H1 (cell line): ENCODE data around the gene NAT10. TPM values are rescaled to one million over a fixed set of nuclear protein-coding genes. Genes with fewer than 3 reads are reported as not detected.

Source experiments
- CTCF ChIA-PET: fragments of 300-600 bp; sonication (Branson Sonifier 250); formaldehyde crosslinking; loops from one replicate; lab custom pipeline; 2021; ENCODE audit not compliant: partially characterized antibody; lab: Charles Lee
- POLR2A ChIA-PET: fragments of 300-600 bp; sonication (Branson Sonifier 250); formaldehyde crosslinking; loops from one replicate; lab custom pipeline; 2021; ENCODE audit warnings: inconsistent platforms; ENCODE audit not compliant: partially characterized antibody; lab: Charles Lee
- DNase-seq, 2 experiments: peaks; one replicate each; pipeline versions ENCODE4 v3.0.0 to v3.0.0-alpha.2; 2010 to 2022; ENCODE audit warnings: low spot score in 2 of 2, low read depth in 1 of 2, mixed read lengths in 1 of 2
- FAIRE-seq: peaks from 2 replicates; lab custom pipeline; 2011; peaks lifted over from hg19 to GRCh38; lab: Jason Lieb, UNC
- H2AFZ ChIP-seq: 2 replicates; pipeline ENCODE4 v1.8.1; 2012; ENCODE audit warnings: low read length, inconsistent platforms
- H2AK5ac ChIP-seq: 2 replicates; pipeline ENCODE4 v1.6.1; 2013; ENCODE audit warnings: low read depth, low read length
- H2BK120ac ChIP-seq: replicated peaks from 2 replicates; pipeline ENCODE3; 2013; ENCODE audit warnings: low read depth, low read length, inconsistent platforms
- H2BK12ac ChIP-seq: 2 replicates; pipeline ENCODE4 v1.6.1; 2013; ENCODE audit warnings: low read depth, low read length
- H2BK15ac ChIP-seq: 2 replicates; pipeline ENCODE4 v1.6.1; 2013; ENCODE audit warnings: low read length
- H2BK20ac ChIP-seq: 2 replicates; pipeline ENCODE4 v1.6.1; 2013; ENCODE audit warnings: low read length
- H2BK5ac ChIP-seq: 2 replicates; pipeline ENCODE4 v1.6.1; 2013; ENCODE audit warnings: low read depth, low read length
- H3K14ac ChIP-seq: 2 replicates; pipeline ENCODE4 v1.6.1; 2013; ENCODE audit warnings: inconsistent platforms; ENCODE audit not compliant: insufficient read length
- H3K18ac ChIP-seq: 2 replicates; pipeline ENCODE4 v1.6.1; 2013; ENCODE audit warnings: low read length; ENCODE audit errors: extremely low read depth
- H3K23ac ChIP-seq: 2 replicates; pipeline ENCODE4 v1.6.1; 2013; ENCODE audit warnings: inconsistent platforms; ENCODE audit not compliant: insufficient read length
- H3K23me2 ChIP-seq: 2 replicates; pipeline ENCODE4 v1.6.1; 2013; ENCODE audit warnings: low read depth, low read length
- H3K27ac ChIP-seq: 2 replicates; pipeline ENCODE4 v1.6.1; 2011; ENCODE audit warnings: low read depth, low read length, inconsistent platforms
- H3K27me3 ChIP-seq, 4 experiments: replicated peaks in 1 of 4; 1 replicate in 1 of 4; 2 replicates in 3 of 4; pipeline versions ENCODE4 v1.6.1 to v1.8.1; 2011 to 2013; ENCODE audit warnings: low read length in 3 of 4, mild to moderate bottlenecking in 3 of 4, inconsistent platforms in 2 of 4, mixed read lengths in 2 of 4, moderate library complexity in 1 of 4; ENCODE audit not compliant: control insufficient read depth in 3 of 4, insufficient read depth in 3 of 4; ENCODE audit errors: extremely low read depth in 1 of 4
- H3K36me3 ChIP-seq, 4 experiments: 2 replicates each; pipeline versions ENCODE4 v1.6.1 to v1.8.1; 2011 to 2013; ENCODE audit warnings: mild to moderate bottlenecking in 4 of 4, low read length in 3 of 4, moderate library complexity in 2 of 4, control low read depth in 1 of 4, inconsistent platforms in 1 of 4; ENCODE audit not compliant: insufficient read depth in 4 of 4, control insufficient read depth in 2 of 4
- H3K4ac ChIP-seq: replicated peaks from 2 replicates; pipeline ENCODE3; 2013; ENCODE audit warnings: low read length, low read depth, mixed read lengths, inconsistent platforms; ENCODE audit not compliant: insufficient read length
- H3K4me1 ChIP-seq, 4 experiments: replicated peaks in 1 of 4; 1 replicate in 1 of 4; 2 replicates in 3 of 4; pipeline versions ENCODE4 v1.6.1 to v1.8.1; 2011 to 2013; ENCODE audit warnings: low read length in 3 of 4, inconsistent platforms in 2 of 4, mixed read lengths in 1 of 4; ENCODE audit not compliant: insufficient read depth in 4 of 4, control insufficient read depth in 3 of 4
- H3K4me2 ChIP-seq, 2 experiments: 2 replicates each; pipeline versions ENCODE4 v1.6.1 to v1.8.1; 2011 to 2013; ENCODE audit warnings: low read depth in 2 of 2, low read length in 2 of 2, control low read depth in 1 of 2, inconsistent platforms in 1 of 2, mild to moderate bottlenecking in 1 of 2; ENCODE audit not compliant: insufficient read depth in 1 of 2
- H3K4me3 ChIP-seq, 4 experiments: fragments of 200-600, 300-600 bp in 1 of 4; sonication (generic), shearing (Covaris generic), sonication (Bioruptor Twin) in 1 of 4; 2 replicates each; pipeline versions ENCODE4 v1.5.1 to v1.8.1; 2011 to 2016; ENCODE audit warnings: low read length in 4 of 4, low read depth in 3 of 4, control low read depth in 2 of 4, inconsistent platforms in 2 of 4, mild to moderate bottlenecking in 2 of 4, mixed read lengths in 1 of 4, moderate library complexity in 1 of 4; ENCODE audit not compliant: insufficient read depth in 2 of 4; ENCODE audit errors: extremely low read depth in 1 of 4
- H3K56ac ChIP-seq: replicated peaks from 2 replicates; pipeline ENCODE3; 2013; ENCODE audit warnings: low read depth, mild to moderate bottlenecking, mixed read lengths, low read length, inconsistent platforms; ENCODE audit not compliant: insufficient read length
- H3K79me1 ChIP-seq: 2 replicates; pipeline ENCODE4 v1.6.1; 2013; ENCODE audit warnings: low read depth, low read length, control low read depth
- H3K79me2 ChIP-seq, 2 experiments: 2 replicates each; pipeline versions ENCODE4 v1.6.1 to v1.8.1; 2012 to 2013; ENCODE audit warnings: low read length in 2 of 2, mild to moderate bottlenecking in 2 of 2, inconsistent platforms in 1 of 2; ENCODE audit not compliant: insufficient read depth in 2 of 2, control insufficient read depth in 1 of 2
- H3K9ac ChIP-seq, 4 experiments: replicated peaks in 1 of 4; 1 replicate in 1 of 4; 2 replicates in 3 of 4; pipeline versions ENCODE4 v1.6.1 to v1.8.1; 2011 to 2013; ENCODE audit warnings: low read depth in 3 of 4, low read length in 3 of 4, control low read depth in 2 of 4, mild to moderate bottlenecking in 2 of 4, moderate library complexity in 2 of 4, inconsistent platforms in 1 of 4; ENCODE audit errors: extremely low read depth in 1 of 4
- H3K9me3 ChIP-seq, 2 experiments: 2 replicates each; pipeline versions ENCODE4 v1.6.1 to v1.8.1; 2012 to 2013; ENCODE audit warnings: mild to moderate bottlenecking in 2 of 2, moderate library complexity in 2 of 2, control low read depth in 1 of 2, inconsistent platforms in 1 of 2, low read depth in 1 of 2, low read length in 1 of 2, mixed read lengths in 1 of 2; ENCODE audit not compliant: insufficient read depth in 2 of 2
- H4K20me1 ChIP-seq, 2 experiments: replicated peaks in 1 of 2; 2 replicates each; pipeline versions ENCODE3 to v1.8.1; 2011 to 2013; ENCODE audit warnings: inconsistent platforms in 2 of 2, low read length in 2 of 2, mild to moderate bottlenecking in 1 of 2; ENCODE audit not compliant: insufficient read depth in 2 of 2, control insufficient read depth in 1 of 2
- H4K5ac ChIP-seq: 2 replicates; pipeline ENCODE4 v1.6.1; 2013; ENCODE audit warnings: low read length, low read depth, mixed read lengths, inconsistent platforms; ENCODE audit not compliant: insufficient read length
- H4K8ac ChIP-seq: 2 replicates; pipeline ENCODE4 v1.8.0; 2013; ENCODE audit warnings: mild to moderate bottlenecking, moderate library complexity, low read length, inconsistent platforms; ENCODE audit not compliant: insufficient read depth; ENCODE audit errors: extremely low read depth
- H4K91ac ChIP-seq: replicated peaks from 2 replicates; pipeline ENCODE3; 2013; ENCODE audit warnings: low read length, mixed read lengths, inconsistent platforms; ENCODE audit not compliant: insufficient read length
- CTCF ChIP-seq, 3 experiments: IDR thresholded peaks; 1 replicate in 2 of 3; 2 replicates in 1 of 3; pipeline versions ENCODE4 v1.5.1 to v1.6.1; 2011; ENCODE audit warnings: low read length in 3 of 3, mild to moderate bottlenecking in 3 of 3, inconsistent platforms in 2 of 3, low read depth in 1 of 3, moderate library complexity in 1 of 3; ENCODE audit not compliant: insufficient read depth in 1 of 3; ENCODE audit errors: control extremely low read depth in 1 of 3
- HDAC2 ChIP-seq, 2 experiments: fragments of 300-600 bp in 1 of 2; sonication (generic) in 1 of 2; IDR thresholded peaks; 2 replicates each; pipeline ENCODE4 v1.6.1; 2011 to 2012; ENCODE audit warnings: low read depth in 2 of 2, low read length in 2 of 2, mild to moderate bottlenecking in 2 of 2, moderate library complexity in 2 of 2, borderline replicate concordance in 1 of 2, inconsistent platforms in 1 of 2
- HDAC6 ChIP-seq: IDR thresholded peaks from one replicate; pipeline ENCODE4 v1.7.1; 2012; ENCODE audit warnings: low read depth, mild to moderate bottlenecking, inconsistent platforms, low read length, moderate library complexity
- RAD21 ChIP-seq, 2 experiments: IDR thresholded peaks in 1 of 2; conservative IDR thresholded peaks in 1 of 2; 2 replicates each; pipeline ENCODE4 v1.6.1; 2011; ENCODE audit warnings: low read depth in 2 of 2, low read length in 2 of 2, improper control_type of control experiment in 1 of 2, inconsistent platforms in 1 of 2, mild to moderate bottlenecking in 1 of 2, moderate library complexity in 1 of 2
- RNF2 ChIP-seq: fragments of 200-900, 300-1000 bp; sonication (generic); IDR thresholded peaks from 2 replicates; pipeline ENCODE4 v1.7.1; 2016; ENCODE audit warnings: borderline replicate concordance, low read depth, mild to moderate bottlenecking, antibody characterized with exemption, low read length; ENCODE audit not compliant: poor library complexity, severe bottlenecking; ENCODE audit errors: missing control alignments
- TCF12 ChIP-seq: IDR thresholded peaks from 2 replicates; pipeline ENCODE4 v1.6.1; 2011; ENCODE audit warnings: low read depth, mild to moderate bottlenecking, low read length
- USF2 ChIP-seq: IDR thresholded peaks from 2 replicates; pipeline ENCODE4 v1.6.1; 2011; ENCODE audit warnings: low read length, improper control_type of control experiment
- WGBS, 2 experiments: shearing (Covaris generic) in 1 of 2; methylation state at CpG; one replicate each; pipeline versions ENCODE4 v1.1.6 to v1.1.7; 2013 to 2015; ENCODE audit warnings: low lambda C conversion rate in 2 of 2, mixed read lengths in 2 of 2, inconsistent platforms in 1 of 2, low coverage in 1 of 2, missing lambda C conversion rate in 1 of 2; ENCODE audit not compliant: insufficient replicate concordance in 2 of 2, insufficient coverage in 1 of 2, insufficient read length in 1 of 2; ENCODE audit errors: extremely low coverage in 1 of 2, missing lambda C conversion rate in 1 of 2; 5-methylcytosine and 5-hydroxymethylcytosine counted together
- polyA plus RNA-seq, 7 experiments: library from polyadenylated mRNA; depleted of rRNA in 3 of 7; stranded (reverse) in 5 of 7; unstranded in 2 of 7; fragments of >200 nt in 5 of 7; fragments of 200-250 nt in 2 of 7; gene quantifications; 1 replicate in 5 of 7; 2 replicates in 1 of 7; 4 replicates in 1 of 7; pipeline versions ENCODE4 v1.2.1 to v1.2.3, GENCODE V29; 2011 to 2013; ENCODE audit warnings: missing spikeins in 2 of 7, mixed read lengths in 2 of 7
- total RNA-seq: library from RNA; stranded (reverse); fragmentation: NEBNext Ultra II Directional; extraction: Animal tissue kit (Norgen Biotek cat#: 25700); gene quantifications from 2 replicates; pipeline ENCODE4 v1.2.1, GENCODE V29; 2021

NAT10 gene
- total and polyA plus RNA-seq, 2 of the 8 experiments (the other 6 are each of a cell fraction or from before 2014, with no cell fraction given): 66.3 to 89.6 TPM

GRCh38 chr11:34167961-34168360, 62.5 kb downstream of the NAT10 start:
- Histone ChIP-seq H3K23ac (no peak overlapping the region), H2BK20ac (no peak overlapping the region), H3K9ac (no peak overlapping the region), H3K14ac (no peak overlapping the region), H2AFZ (no peak overlapping the region), H2BK120ac (no peak overlapping the region), H3K4ac (no peak overlapping the region), H3K79me1 (no peaks in the 10 kb centered on the region)
- no peak for DNase-seq
- TF ChIP-seq RAD21 (IDR thresholded peaks at IDR 0.05 in 1 of 2, conservative IDR thresholded peaks at IDR 0.05 in 1 of 2; ENCODE audit: low read depth in 2 of 2, low read length in 2 of 2) (no peak), HDAC6 (no peak), HDAC2 (IDR thresholded peaks at IDR 0.05; ENCODE audit: borderline replicate concordance in 1 of 2, low read depth in 2 of 2, low read length in 2 of 2) (no peak), RNF2 (no peak), CTCF (IDR thresholded peaks at IDR 0.05; ENCODE audit: control extremely low read depth in 1 of 3, insufficient read depth in 1 of 3, low read depth in 1 of 3, low read length in 3 of 3) (no peak), TCF12 (no peak), USF2 (no peak)
- TF ChIP-seq, all 59 proteins: peak for 0
- no peak overlapping the region for H2BK5ac ChIP-seq
- H3K4me1 ChIP-seq: no peaks in the 10 kb centered on the region; a peak in 1 of 7 replicates
- H3K27ac ChIP-seq: no peak overlapping the region
- H3K79me2 ChIP-seq: no peaks in the 10 kb centered on the region
- 96% methylated on average over 9 of the region's 9 CpGs; no CpG with 5 or more reads in 1 of the 2 experiments for WGBS, 2 experiments
- CTCF ChIA-PET: interaction anchor here (4.7 to 9.8 kb wide), 3 partner anchors 13 to 197 kb away, joined by 17 to 89 read pairs (median 30); partner anchors contain the start of gene ABTB2
- no peak overlapping the region for H4K5ac ChIP-seq
- no peak overlapping the region for H4K8ac ChIP-seq
- H3K4me2 ChIP-seq: no peak overlapping the region
- H2BK12ac ChIP-seq: no peak overlapping the region
- POLR2A ChIA-PET: interaction anchor here (1.3 kb wide), 1 partner anchor 14 kb away, joined by 4 read pairs; no protein-coding TSS in a partner anchor
- H3K27me3 ChIP-seq: no peaks in the 10 kb centered on the region
- FAIRE-seq: no peak
- no peaks in the 10 kb centered on the region for H3K23me2 ChIP-seq
- no peaks in the 10 kb centered on the region for H3K36me3 ChIP-seq
- H3K9me3 ChIP-seq: no peaks in the 10 kb centered on the region
- peaks cover 0 to 2% of the 10 kb centered on the region in 2 experiments for H4K20me1 ChIP-seq
- no peak overlapping the region for H2AK5ac ChIP-seq
- H3K56ac ChIP-seq: no peak overlapping the region
- H3K4me3 ChIP-seq: no peak overlapping the region
- no peak overlapping the region for H2BK15ac ChIP-seq
- no peak overlapping the region for H4K91ac ChIP-seq
- no peak overlapping the region for H3K18ac ChIP-seq
